Left lung (tissue), 14 donors: ENCODE measurements around the gene CD1C. TPM values are rescaled to one million over a fixed set of nuclear protein-coding genes. Genes with fewer than 3 reads are reported as not detected.

Experiments
- ATAC-seq: fragments of 200-7000 bp; cut with Tn5 transposase; one replicate; pipeline ENCODE4 v1.9.1; 2020; ENCODE audit warnings: moderate library complexity
- DNase-seq, 4 donors: peaks; one replicate each; pipeline ENCODE4 v3.0.0-alpha.2; 2013 to 2020
- H3K27ac ChIP-seq, 2 donors: fragments of 200-600 bp; sonication (generic) in 1 of 2; one replicate each; pipeline versions ENCODE4 v1.5.0 to v1.8.0; 2020 to 2021
- H3K27me3 ChIP-seq, 2 donors: fragments of 200-600 bp; sonication (generic) in 1 of 2; one replicate each; pipeline versions ENCODE4 v1.5.0 to v1.8.0; 2020 to 2021
- H3K36me3 ChIP-seq, 2 donors: fragments of 200-600 bp; sonication (generic) in 1 of 2; one replicate each; pipeline versions ENCODE4 v1.5.0 to v1.8.0; 2020 to 2021
- H3K4me1 ChIP-seq, 2 donors: fragments of 200-600 bp; one replicate each; pipeline ENCODE4 v1.8.0; 2021
- H3K4me3 ChIP-seq, 2 donors: fragments of 200-600 bp; sonication (generic) in 1 of 2; one replicate each; pipeline versions ENCODE4 v1.5.0 to v1.8.0; 2020 to 2021; ENCODE audit warnings: mild to moderate bottlenecking in 1 of 2
- H3K9me3 ChIP-seq, 2 donors: fragments of 200-600 bp; sonication (generic) in 1 of 2; one replicate each; pipeline versions ENCODE4 v1.5.0 to v1.8.0; 2020 to 2021
- CTCF ChIP-seq, 2 donors: fragments of 200-600 bp; sonication (generic) in 1 of 2; IDR thresholded peaks; one replicate each; pipeline versions ENCODE4 v1.5.0 to v1.8.0; 2021; ENCODE audit warnings: antibody characterized with exemption in 2 of 2
- intact Hi-C, 2 donors: fragments of 100-400 bp; cut with DNase I; formaldehyde crosslinking; loops; one replicate each; pipeline versions ENCODE4 v1.11.2 to v1.14.2; 2022
- long read RNA-seq, 12 donors: library from polyadenylated mRNA in 2 of 12; unstranded in 2 of 12; transcript quantifications; one replicate each; pipeline ENCODE4 v2.0.0 and lab custom pipeline, GENCODE V29; 2019 to 2026
- polyA plus RNA-seq, 6 donors: library from polyadenylated mRNA; unstranded; fragments of 120-200 nt; gene quantifications; one replicate each; pipeline ENCODE4 v1.2.1, GENCODE V29; 2013; ENCODE audit not compliant: insufficient read length in 6 of 6
- total RNA-seq, 2 donors: library from RNA; stranded (reverse); fragmentation: NEBNext Ultra II Directional; extraction: Animal tissue kit (Norgen Biotek cat#: 25700); gene quantifications; one replicate each; pipeline ENCODE4 v1.2.1, GENCODE V29; 2021
- donor health status: DM: no; HTN: yes; CAD: no.
- donor health status: DM: no; HTN: no; CAD: no.

The CD1C gene
- total RNA-seq (1 to 10 TPM in 1 of 2 donors, under 1 TPM in 1; 0.76 to 1.9 TPM), polyA plus RNA-seq (1 to 10 TPM; 1.5 to 2.8 (median 1.9) TPM)
- long read RNA-seq, donor 1, partial matches to known transcripts = 0 of 2 reads
- long read RNA-seq, donor 1, other reads (novel, unspliced or antisense) = 0 of 2 reads
- long read RNA-seq, donor 2, partial matches to known transcripts = 0 of 1 reads
- long read RNA-seq, donor 2, other reads (novel, unspliced or antisense) = 0 of 1 reads
- long read RNA-seq, donor 3, partial matches to known transcripts = 0 of 1 reads
- long read RNA-seq, donor 3, other reads (novel, unspliced or antisense) = 0 of 1 reads
- long read RNA-seq, donor 4, partial matches to known transcripts = 1 of 3 reads
- long read RNA-seq, donor 4, other reads (novel, unspliced or antisense) = 1 of 3 reads
- long read RNA-seq, donor 5 = 0 reads
- long read RNA-seq, donor 6 = 0 reads
- long read RNA-seq, donor 7, partial matches to known transcripts = 0 of 1 reads
- long read RNA-seq, donor 7, other reads (novel, unspliced or antisense) = 0 of 1 reads
- long read RNA-seq, donor 8 = 0 reads
- long read RNA-seq, donor 9 = 0 reads
- long read RNA-seq, donor 10, partial matches to known transcripts = 0 of 1 reads
- long read RNA-seq, donor 10, other reads (novel, unspliced or antisense) = 0 of 1 reads
- long read RNA-seq, donor 11 = 0 reads
- long read RNA-seq, donor 12, partial matches to known transcripts = 0 of 1 reads
- long read RNA-seq, donor 12, other reads (novel, unspliced or antisense) = 0 of 1 reads

GRCh38 chr1:158289811-158290210 is at the start of gene CD1C:
TSS of gene CD1C (plus strand) at chr1:158289923. CDS start at chr1:158290065, 142 bp downstream.
- H3K27ac ChIP-seq = no peak within 1 kb of the TSS
- intact Hi-C loops = no loop called here
- no peak for ATAC-seq
- H3K27me3 ChIP-seq = no peaks in the 10 kb centered on the region
- H3K4me1 ChIP-seq = peaks cover 0 to 38% of the 10 kb centered on the region in 2 donors
- no peak for DNase-seq
- no peak within 1 kb of the TSS for H3K4me3 ChIP-seq
- H3K36me3 ChIP-seq = no peaks in the 10 kb centered on the region
- no peaks in the 10 kb centered on the region for H3K9me3 ChIP-seq
- no peak for TF ChIP-seq CTCF (IDR thresholded peaks at IDR 0.05)

GRCh38 chr1:158246650-158247049 is 43.1 kb upstream of the CD1C start:
- intact Hi-C loops = no loop called here
- no peak for DNase-seq
- Histone ChIP-seq H3K4me1 (peaks cover 0 to 27% of the 10 kb centered on the region in 2 donors), H3K27me3 (peaks cover 0 to 40% of the 10 kb centered on the region in 2 donors), H3K4me3 (no peak overlapping the region), H3K27ac (no peak overlapping the region), H3K36me3 (no peaks in the 10 kb centered on the region), H3K9me3 (no peaks in the 10 kb centered on the region)
- ATAC-seq = no peak
- no peak for TF ChIP-seq CTCF (IDR thresholded peaks at IDR 0.05)

- intact Hi-C loops = no loop called here
- ATAC-seq = peak; percentile 65
- Histone ChIP-seq H3K4me1 (peaks cover 0 to 27% of the 10 kb centered on the region in 2 donors), H3K4me3 (no peak overlapping the region), H3K36me3 (no peaks in the 10 kb centered on the region), H3K27ac (no peak overlapping the region), H3K27me3 (peaks cover 0 to 51% of the 10 kb centered on the region in 2 donors), H3K9me3 (no peaks in the 10 kb centered on the region)
- no peak for TF ChIP-seq CTCF (IDR thresholded peaks at IDR 0.05)
- peak in 2 of 4 donors; percentile 7 to 46 for DNase-seq
Observed at GRCh38 chr1:158248118-158248517, 41.6 kb upstream of the CD1C start.

- Histone ChIP-seq H3K27ac (no peak overlapping the region), H3K27me3 (peaks cover 0 to 51% of the 10 kb centered on the region in 2 donors), H3K9me3 (no peaks in the 10 kb centered on the region), H3K4me1 (peaks cover 0 to 27% of the 10 kb centered on the region in 2 donors), H3K4me3 (no peak overlapping the region), H3K36me3 (no peaks in the 10 kb centered on the region)
- intact Hi-C loops = no loop called here
- ATAC-seq = peak; percentile 67
- TF ChIP-seq CTCF (IDR thresholded peaks at IDR 0.05) = no peak
- DNase-seq = peak in 1 of 4 donors; percentile 39
Observed at GRCh38 chr1:158248771-158249170, 41.0 kb upstream of the CD1C start.

GRCh38 chr1:158249646-158250045 is 40.1 kb upstream of the CD1C start:
- ATAC-seq (no peak), DNase-seq (peak in 1 of 4 donors; percentile 65)
- Histone ChIP-seq H3K36me3 (no peaks in the 10 kb centered on the region), H3K27me3 (peaks cover 0 to 51% of the 10 kb centered on the region in 2 donors), H3K4me1 (peaks cover 0 to 27% of the 10 kb centered on the region in 2 donors), H3K9me3 (no peaks in the 10 kb centered on the region), H3K4me3 (no peak overlapping the region), H3K27ac (no peak overlapping the region)
- intact Hi-C loops = no loop called here
- TF ChIP-seq CTCF (IDR thresholded peaks at IDR 0.05) = no peak
